ENCODE results near the gene CENPB. TPM values are rescaled to one million over a fixed set of nuclear protein-coding genes. Genes with fewer than 3 reads are reported as not detected.

CENPB gene
- total RNA-seq, 1 donor from 2014 or later = 83.6 TPM

- H3K4me1 Mint-ChIP-seq = peaks cover 3% of the 10 kb centered on the region
- peaks cover 59% of the 10 kb centered on the region for H3K27me3 Mint-ChIP-seq (ENCODE audit: low read depth)
- no peaks in the 10 kb centered on the region for H3K36me3 Mint-ChIP-seq (ENCODE audit: low read depth)
- peak overlapping the region; percentile 6 for H3K4me3 Mint-ChIP-seq
- H3K27ac Mint-ChIP-seq (ENCODE audit: unreplicated experiment) = no peak overlapping the region
- no peak for DNase-seq (ENCODE audit: low read depth, low spot score)
- H3K9me3 Mint-ChIP-seq = no peaks in the 10 kb centered on the region
- TF ChIP-seq CTCF (conservative IDR thresholded peaks at IDR 0.05) = no peak
Measured at GRCh38 chr20:3775457-3776108, 11.0 kb downstream of the CENPB start.

GRCh38 chr20:3771552-3772058 lies 14.9 kb downstream of the CENPB start:
- no peaks in the 10 kb centered on the region for H3K9me3 Mint-ChIP-seq
- no peaks in the 10 kb centered on the region for H3K36me3 Mint-ChIP-seq (ENCODE audit: low read depth)
- no peak overlapping the region for H3K27ac Mint-ChIP-seq (ENCODE audit: unreplicated experiment)
- H3K4me3 Mint-ChIP-seq = no peak overlapping the region
- H3K27me3 Mint-ChIP-seq (ENCODE audit: low read depth) = peaks cover 22% of the 10 kb centered on the region
- peaks cover 15% of the 10 kb centered on the region for H3K4me1 Mint-ChIP-seq
- TF ChIP-seq CTCF (conservative IDR thresholded peaks at IDR 0.05) = no peak
- DNase-seq (ENCODE audit: low read depth, low spot score) = no peak

- Mint-ChIP-seq H3K4me1 (peaks cover 36% of the 10 kb centered on the region), H3K4me3 (peak overlapping the region; percentile 95), H3K27ac (ENCODE audit: unreplicated experiment) (peak overlapping the region; percentile 99), H3K36me3 (ENCODE audit: low read depth) (no peaks in the 10 kb centered on the region), H3K9me3 (no peaks in the 10 kb centered on the region), H3K27me3 (ENCODE audit: low read depth) (peaks cover 5% of the 10 kb centered on the region)
- DNase-seq (ENCODE audit: low read depth, low spot score) = peak; percentile 69
- TF ChIP-seq CTCF (conservative IDR thresholded peaks at IDR 0.05) = peak; percentile 68
Measured at GRCh38 chr20:3768342-3769130, 18.0 kb downstream of the CENPB start.

GRCh38 chr20:3767427-3768341 lies 18.9 kb downstream of the CENPB start, which contains the start of gene ADISSP:
Gene ADISSP, minus strand, starts transcription at chr20:3767753. Its CDS starts 7,653 bp downstream, at chr20:3760100.
- peak; percentile 92 for DNase-seq (ENCODE audit: low read depth, low spot score)
- no peak for TF ChIP-seq CTCF (conservative IDR thresholded peaks at IDR 0.05)
- Mint-ChIP-seq H3K27ac (ENCODE audit: unreplicated experiment) (peak within 1 kb of the TSS; percentile 99), H3K9me3 (no peaks in the 10 kb centered on the region), H3K36me3 (ENCODE audit: low read depth) (no peaks in the 10 kb centered on the region), H3K27me3 (ENCODE audit: low read depth) (peaks cover 5% of the 10 kb centered on the region), H3K4me1 (peaks cover 36% of the 10 kb centered on the region), H3K4me3 (peak within 1 kb of the TSS; percentile 95)

GRCh38 chr20:3767110-3767426 lies 19.5 kb downstream of the CENPB start:
- TF ChIP-seq CTCF (conservative IDR thresholded peaks at IDR 0.05) = no peak
- H3K4me3 Mint-ChIP-seq = peak overlapping the region; percentile 88
- no peaks in the 10 kb centered on the region for H3K9me3 Mint-ChIP-seq
- H3K27me3 Mint-ChIP-seq (ENCODE audit: low read depth) = no peaks in the 10 kb centered on the region
- H3K4me1 Mint-ChIP-seq = peaks cover 36% of the 10 kb centered on the region
- no peak for DNase-seq (ENCODE audit: low read depth, low spot score)
- no peak overlapping the region for H3K27ac Mint-ChIP-seq (ENCODE audit: unreplicated experiment)
- H3K36me3 Mint-ChIP-seq (ENCODE audit: low read depth) = no peaks in the 10 kb centered on the region
